HG03060 (cell line): ENCODE results near the gene OR1S1.
"Not testable (repeated sequence)": the region's sequence is repeated elsewhere in the genome, so short reads cannot be mapped to it uniquely, and the experiment has no call there.

ENCODE experiments used
- ATAC-seq: cut with Tn5 transposase; IDR thresholded peaks from one replicate; pipeline ENCODE4 v1.9.1; 2021; ENCODE audit warnings: low read depth, moderate number of reproducible peaks; ENCODE audit not compliant: unreplicated experiment

Gene OR1S1

DNA sequence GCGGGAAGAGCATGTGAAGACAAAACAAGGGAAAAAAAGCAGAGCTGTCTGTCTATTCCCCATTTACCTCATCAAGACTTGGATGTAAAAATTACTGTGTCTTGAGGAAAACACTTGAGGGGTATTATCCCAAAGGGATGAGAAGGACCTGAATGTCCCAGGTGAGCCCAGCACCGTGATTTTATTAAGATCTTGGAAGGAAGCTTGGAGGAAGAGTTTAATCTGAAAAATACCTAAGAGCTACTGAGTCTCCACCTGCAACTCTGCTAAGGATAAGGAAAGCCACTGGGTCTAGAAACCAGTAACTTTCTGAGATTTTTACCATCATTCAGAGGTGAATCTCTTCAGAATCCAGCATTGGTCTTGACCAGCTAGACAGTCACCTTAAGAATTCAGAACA, at the start of gene OR1S1:
Gene OR1S1, plus strand, starts transcription at position 301 of the 400 bp plus-strand sequence.
- ATAC-seq = not testable (repeated sequence)

DNA sequence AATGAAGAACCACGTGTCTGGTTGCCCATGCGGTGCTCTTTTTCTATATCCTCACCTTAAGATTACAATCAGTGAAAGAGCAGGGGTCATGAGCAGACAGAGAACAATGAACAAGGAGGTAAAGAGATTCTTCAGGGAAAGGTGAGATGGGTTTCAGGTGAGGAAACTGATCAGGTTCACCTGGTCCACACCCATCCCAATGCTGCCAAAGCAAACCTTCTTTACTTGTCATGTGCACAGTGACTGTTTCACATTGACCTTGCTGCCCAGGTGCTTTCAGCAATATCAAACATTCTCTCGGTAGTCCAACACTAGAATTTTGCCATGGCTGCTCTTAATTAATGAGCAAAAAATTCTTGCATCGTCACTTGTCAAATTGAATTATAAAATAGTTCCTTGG, 48.1 kb upstream of the OR1S1 start:
- no peak for ATAC-seq

GRCh38 chr11:58164990-58165389, 47.5 kb upstream of the OR1S1 start:
- ATAC-seq = no peak

DNA sequence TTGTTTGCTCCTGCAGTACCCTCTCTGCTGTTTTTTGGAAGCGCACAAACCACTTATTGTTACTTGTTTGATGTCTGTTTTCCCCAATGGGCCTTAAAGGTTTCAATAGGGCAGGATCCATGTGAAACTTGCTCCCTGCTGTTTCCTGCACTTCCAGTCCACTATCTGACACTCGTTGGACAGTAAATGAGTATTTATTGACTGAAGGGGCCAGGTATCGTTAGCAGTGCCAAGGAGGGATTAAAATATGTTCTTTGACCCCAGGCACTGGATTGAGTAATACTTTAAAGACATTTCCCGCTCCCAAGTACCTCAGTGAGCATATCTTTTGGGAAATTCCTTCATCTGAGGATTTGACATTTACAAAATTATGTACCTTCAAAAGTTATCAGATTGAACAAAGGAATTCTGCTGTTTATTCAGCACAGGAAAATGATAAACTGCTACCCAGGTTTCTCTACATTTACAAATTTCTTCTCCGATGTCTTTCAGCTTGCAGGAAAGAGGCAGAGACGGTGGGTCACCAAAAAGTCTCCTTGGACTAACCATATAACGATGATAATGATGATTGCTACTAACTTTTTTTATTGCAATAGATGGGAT, 46.9 kb upstream of the OR1S1 start:
- no peak for ATAC-seq

- ATAC-seq = no peak
Observed at GRCh38 chr11:58177409-58178054, 35.0 kb upstream of the OR1S1 start.

GRCh38 chr11:58178444-58178843, 34.1 kb upstream of the OR1S1 start:
- no peak for ATAC-seq

- no peak for ATAC-seq
Observed at GRCh38 chr11:58179648-58180047, 32.9 kb upstream of the OR1S1 start.

DNA sequence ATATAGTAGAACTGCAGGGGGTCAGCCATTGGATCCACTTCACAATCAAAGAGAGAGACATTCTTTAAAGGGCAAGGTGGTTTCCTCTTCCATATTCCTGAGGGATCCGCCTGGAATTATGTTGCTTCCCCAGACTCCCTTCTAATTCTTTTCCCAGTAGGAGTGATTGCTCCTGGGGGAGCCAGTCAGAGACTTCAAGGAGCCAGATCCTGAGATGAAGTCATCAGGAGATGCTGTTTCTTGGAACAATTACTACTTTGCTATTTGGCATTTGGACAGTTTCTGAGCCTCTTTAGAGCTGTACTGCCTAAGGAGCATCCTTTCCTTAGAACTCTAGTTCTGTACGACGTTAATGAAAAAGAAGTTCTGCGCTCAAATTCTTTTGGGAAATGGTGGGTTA, 25.6 kb upstream of the OR1S1 start:
- no peak for ATAC-seq

DNA sequence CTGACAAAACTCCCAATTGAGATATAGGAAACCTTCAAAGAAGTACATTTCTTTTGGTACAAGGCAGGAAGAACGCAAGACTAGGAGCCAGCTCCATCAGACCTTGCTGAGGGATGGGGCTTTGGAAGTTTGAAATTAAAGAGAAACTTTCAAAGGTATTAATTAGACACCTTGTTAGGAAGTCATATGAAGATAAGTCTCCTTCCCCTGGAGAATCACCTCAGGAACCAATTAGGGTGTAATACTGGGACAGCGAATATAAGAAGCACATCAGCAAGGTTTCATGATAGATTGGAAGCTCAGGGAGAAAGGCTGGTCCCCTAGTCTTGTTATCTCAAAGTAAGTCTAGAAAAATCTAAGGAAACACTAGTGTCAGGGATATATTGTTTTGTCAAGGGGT, 23.8 kb upstream of the OR1S1 start, which contains the start of gene OR9Q2:
Gene OR9Q2, plus strand, starts transcription at position 301 of the 400 bp plus-strand sequence. CDS start 1,421 bp downstream, outside the sequence.
- ATAC-seq = no peak

GRCh38 chr11:58192229-58192628, 20.3 kb upstream of the OR1S1 start:
- ATAC-seq = no peak

DNA sequence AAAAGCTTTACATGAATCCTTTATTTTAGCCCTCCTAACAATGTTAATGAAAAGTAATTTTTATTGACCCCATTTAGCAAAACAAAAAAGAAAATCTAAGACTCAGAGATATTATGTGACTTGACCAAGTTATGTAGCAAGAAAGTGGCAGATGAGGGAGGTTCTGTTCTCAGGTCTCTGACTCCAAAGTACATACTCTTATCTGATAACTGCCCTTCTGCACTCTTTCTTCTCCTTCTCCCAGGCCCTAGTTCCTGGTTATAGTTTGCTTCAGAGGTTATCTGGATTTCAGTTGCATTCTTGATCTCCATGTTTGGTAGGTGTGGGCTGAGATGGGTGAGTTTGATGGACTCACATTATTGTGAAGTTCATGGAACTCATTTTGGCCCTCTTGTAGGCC, 19.1 kb upstream of the OR1S1 start:
- ATAC-seq = no peak

DNA sequence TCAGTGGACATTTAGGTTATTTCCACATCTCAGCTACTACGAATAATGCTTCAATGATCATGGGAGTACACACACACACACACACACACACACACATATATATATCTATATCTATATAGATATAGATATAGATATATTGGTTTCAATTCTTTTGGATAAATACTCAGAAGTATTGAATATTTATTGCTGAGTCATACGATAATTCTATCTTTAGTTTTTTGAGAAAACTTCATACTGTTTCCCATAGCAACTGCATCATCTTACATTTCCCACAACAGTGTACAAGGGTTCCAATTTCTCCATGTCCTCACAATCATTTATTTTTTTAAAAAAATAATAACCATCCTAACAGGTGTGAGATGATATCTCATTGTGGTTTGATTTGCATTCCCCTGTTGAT, 16.6 kb upstream of the OR1S1 start:
- ATAC-seq = no peak

DNA sequence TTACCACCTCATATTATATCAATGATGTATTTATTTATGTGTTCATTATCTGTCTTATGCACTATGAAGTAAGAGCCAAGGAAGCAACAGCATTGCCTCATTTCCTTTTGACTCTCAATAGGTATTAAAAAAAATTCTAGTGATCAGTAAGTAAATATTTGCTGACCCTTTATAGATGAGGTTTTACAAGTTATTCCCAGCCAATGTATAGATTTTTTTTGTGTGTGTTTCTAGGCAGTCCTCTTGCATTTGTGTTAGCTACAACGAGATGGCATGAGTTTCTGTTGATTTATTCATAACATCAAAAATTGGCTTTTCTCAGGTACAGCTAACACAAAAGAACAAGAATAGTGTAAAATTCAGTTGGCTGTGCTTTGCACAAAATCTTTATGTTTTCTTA, 13.2 kb upstream of the OR1S1 start:
- no peak for ATAC-seq

- no peak for ATAC-seq
Observed at GRCh38 chr11:58204042-58204441, 8.5 kb upstream of the OR1S1 start, which contains the start of gene OR1S2. Gene OR1S2 (minus strand): TSS chr11:58204142. CDS start chr11:58204142, 0 bp downstream.

GRCh38 chr11:58216476-58216875, 4.0 kb downstream of the OR1S1 start:
- no peak for ATAC-seq

DNA sequence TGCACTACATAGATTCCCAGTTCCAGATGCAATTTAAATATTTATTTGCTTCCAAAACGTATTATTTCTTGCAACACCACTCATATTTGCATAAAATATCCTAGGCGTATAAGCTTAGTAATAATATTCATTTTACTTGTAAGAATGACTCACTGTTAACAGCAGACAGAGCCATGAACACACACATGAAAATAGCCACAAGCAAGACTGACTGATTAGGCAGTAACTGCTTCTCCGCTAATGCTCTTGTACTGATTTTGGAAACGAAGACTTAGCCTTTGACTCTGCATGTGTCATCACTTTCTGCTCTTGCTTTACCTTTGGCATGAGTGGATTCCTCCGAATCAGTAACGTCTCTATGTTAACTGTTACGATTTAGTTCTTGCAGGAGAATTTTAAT, 10.2 kb downstream of the OR1S1 start:
- ATAC-seq = no peak

DNA sequence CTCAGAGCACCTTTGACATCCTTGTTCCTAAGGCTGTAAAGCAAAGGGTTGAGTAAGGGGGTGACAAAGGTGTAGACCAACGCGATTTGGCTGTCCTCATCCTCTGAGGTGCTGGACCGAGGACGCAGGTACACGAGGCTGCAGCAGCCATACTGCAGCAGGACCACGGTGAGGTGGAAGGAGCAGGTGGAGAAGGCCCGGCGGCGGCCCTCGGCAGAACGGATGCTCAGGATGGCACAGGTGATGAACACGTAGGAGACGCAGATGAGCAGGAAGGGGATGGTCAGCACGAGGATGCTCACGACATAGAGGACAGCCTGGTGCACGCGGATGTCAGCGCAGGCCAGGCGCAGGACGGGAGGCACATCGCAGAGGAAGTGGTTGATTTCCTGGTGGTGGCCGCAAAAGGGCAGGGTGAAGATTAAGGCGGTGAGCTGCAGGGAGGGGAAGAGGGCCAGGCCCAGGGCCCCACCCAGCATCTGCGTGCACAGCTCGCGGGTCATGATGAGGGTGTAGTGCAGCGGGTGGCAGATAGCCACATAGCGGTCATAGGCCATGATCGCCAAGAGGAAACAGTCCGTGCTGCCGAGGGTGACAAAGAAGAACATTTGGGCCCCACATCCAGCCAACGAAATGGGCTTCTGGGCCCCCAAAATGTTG, 15.6 kb downstream of the OR1S1 start:
- no peak for ATAC-seq

GRCh38 chr11:58243954-58244353, 31.4 kb downstream of the OR1S1 start:
- ATAC-seq = no peak

DNA sequence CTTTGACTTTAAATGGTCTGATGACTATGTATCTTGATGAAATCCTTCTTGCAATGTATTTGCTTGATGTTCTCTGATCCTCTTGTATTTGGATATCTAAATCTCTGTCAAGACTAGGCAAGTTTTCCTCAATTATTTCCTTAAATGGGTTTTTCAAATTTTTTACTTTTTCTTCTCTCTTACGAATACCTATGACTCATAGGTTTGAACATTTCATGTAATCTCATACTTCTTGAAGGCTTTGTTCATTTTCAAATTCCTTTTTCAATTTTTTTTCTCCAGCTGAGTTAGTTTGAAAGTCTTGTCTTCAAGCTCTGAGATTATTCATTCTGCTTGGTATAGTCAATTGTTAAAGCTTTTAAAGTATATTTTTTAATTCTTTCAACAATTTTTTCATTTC, 42.4 kb downstream of the OR1S1 start:
- ATAC-seq = no peak

- no peak for ATAC-seq
Observed at GRCh38 chr11:58259983-58260382, 47.5 kb downstream of the OR1S1 start.
